DND-41 (cell line): Measurements from ENCODE around the gene ADCY4.

Experiments used
- ATAC-seq: fragments of 200-7000 bp; cut with Tn5 transposase; 3 replicates; pipeline ENCODE4 v1.9.1; 2021; ENCODE audit warnings: low read depth; ENCODE audit not compliant: insufficient read depth
- DNase-seq: peaks from one replicate; pipeline ENCODE4 v3.0.0-alpha.2; 2020
- H2AFZ ChIP-seq: 2 replicates; pipeline ENCODE4 v1.6.0; 2012; ENCODE audit warnings: low read depth, low read length
- H3K27ac ChIP-seq: 2 replicates; pipeline ENCODE4 v1.5.1; 2012; ENCODE audit warnings: low read length, inconsistent platforms
- H3K27me3 ChIP-seq: fragments of 200-600 bp; sonication (generic); 2 replicates; pipeline ENCODE4 v1.6.0; 2012; ENCODE audit warnings: low read length, mild to moderate bottlenecking, inconsistent platforms; ENCODE audit not compliant: insufficient read depth, poor library complexity
- H3K36me3 ChIP-seq: 2 replicates; pipeline ENCODE4 v1.5.1; 2012; ENCODE audit warnings: low read length, inconsistent platforms; ENCODE audit not compliant: insufficient read depth
- H3K4me1 ChIP-seq: 2 replicates; pipeline ENCODE4 v1.5.1; 2012; ENCODE audit warnings: mild to moderate bottlenecking, low read length; ENCODE audit not compliant: insufficient read depth
- H3K4me2 ChIP-seq: 2 replicates; pipeline ENCODE4 v1.6.0; 2012; ENCODE audit warnings: mild to moderate bottlenecking, moderate library complexity, low read length, inconsistent platforms; ENCODE audit not compliant: insufficient read depth
- H3K4me3 ChIP-seq, 2 experiments: fragments of 200-600 bp in 1 of 2; shearing (Covaris generic) in 1 of 2; 2 replicates each; pipeline ENCODE4 v1.5.1; 2012 to 2016; ENCODE audit warnings: inconsistent platforms in 2 of 2, low read length in 2 of 2, mild to moderate bottlenecking in 2 of 2, low read depth in 1 of 2, moderate library complexity in 1 of 2
- H3K79me2 ChIP-seq: 2 replicates; pipeline ENCODE4 v1.6.0; 2012; ENCODE audit warnings: low read length, inconsistent platforms; ENCODE audit not compliant: insufficient read depth
- H3K9ac ChIP-seq: 2 replicates; pipeline ENCODE4 v1.6.0; 2012; ENCODE audit warnings: low read depth, mild to moderate bottlenecking, inconsistent platforms, low read length, moderate library complexity
- H3K9me3 ChIP-seq: 2 replicates; pipeline ENCODE4 v1.5.1; 2012; ENCODE audit warnings: low read length, moderate library complexity, mild to moderate bottlenecking, inconsistent platforms; ENCODE audit not compliant: insufficient read depth, severe bottlenecking
- H4K20me1 ChIP-seq: 2 replicates; pipeline ENCODE4 v1.6.0; 2012; ENCODE audit warnings: low read length; ENCODE audit not compliant: insufficient read depth
- CTCF ChIP-seq: IDR thresholded peaks from 2 replicates; pipeline ENCODE4 v1.5.1; 2012; ENCODE audit warnings: borderline replicate concordance, low read length, moderate library complexity, mild to moderate bottlenecking; ENCODE audit not compliant: poor library complexity, severe bottlenecking; ENCODE audit errors: extremely low read depth
- EZH2 ChIP-seq: IDR thresholded peaks from 3 replicates; pipeline ENCODE4 v1.6.1; 2012; ENCODE audit warnings: borderline replicate concordance, low read depth, mild to moderate bottlenecking, moderate library complexity, low read length, inconsistent platforms; ENCODE audit not compliant: severe bottlenecking

Gene ADCY4

GRCh38 chr14:24369463-24369862, 34.6 kb upstream of the ADCY4 start:
- no peak for TF ChIP-seq EZH2
- TF ChIP-seq CTCF: no peak
- DNase-seq (no peak), ATAC-seq (no peak)
- no peak overlapping the region for H2AFZ ChIP-seq
- no peaks in the 10 kb centered on the region for H3K36me3 ChIP-seq
- H3K27ac ChIP-seq: no peak overlapping the region
- no peak overlapping the region for H3K4me3 ChIP-seq
- H3K4me2 ChIP-seq: no peak overlapping the region
- no peak overlapping the region for H3K9ac ChIP-seq
- no peaks in the 10 kb centered on the region for H4K20me1 ChIP-seq
- H3K9me3 ChIP-seq: no peaks in the 10 kb centered on the region
- no peaks in the 10 kb centered on the region for H3K79me2 ChIP-seq
- H3K4me1 ChIP-seq: no peaks in the 10 kb centered on the region
- peaks cover 55% of the 10 kb centered on the region for H3K27me3 ChIP-seq

- Histone ChIP-seq H4K20me1 (no peaks in the 10 kb centered on the region), H3K27me3 (peaks cover 55% of the 10 kb centered on the region), H3K4me2 (no peak overlapping the region; the same call in 1 of the 2 replicates), H3K27ac (no peak overlapping the region), H2AFZ (no peak overlapping the region), H3K4me1 (no peaks in the 10 kb centered on the region), H3K36me3 (no peaks in the 10 kb centered on the region), H3K9ac (no peak overlapping the region), H3K9me3 (no peaks in the 10 kb centered on the region), H3K4me3 (no peak overlapping the region), H3K79me2 (no peaks in the 10 kb centered on the region)
- no peak for TF ChIP-seq EZH2
- DNase-seq: peak; percentile 27
- peak; percentile 60; the same call in 2 of the 3 replicates for ATAC-seq
Measured at GRCh38 chr14:24368562-24369252, 33.8 kb upstream of the ADCY4 start.

GRCh38 chr14:24368212-24368561, 33.3 kb upstream of the ADCY4 start:
- Histone ChIP-seq H3K36me3 (no peaks in the 10 kb centered on the region), H3K4me2 (no peak overlapping the region; the same call in 1 of the 2 replicates), H3K79me2 (no peaks in the 10 kb centered on the region), H2AFZ (no peak overlapping the region), H3K4me3 (no peak overlapping the region), H3K9me3 (no peaks in the 10 kb centered on the region), H3K4me1 (no peaks in the 10 kb centered on the region), H3K9ac (no peak overlapping the region), H3K27me3 (peaks cover 55% of the 10 kb centered on the region), H3K27ac (no peak overlapping the region), H4K20me1 (no peaks in the 10 kb centered on the region)
- TF ChIP-seq EZH2 (peak; percentile 23), CTCF (no peak)
- DNase-seq: no peak
- no peak for ATAC-seq

GRCh38 chr14:24367514-24368211, 32.8 kb upstream of the ADCY4 start, which contains the start of gene NFATC4:
Gene NFATC4 (plus strand): TSS chr14:24368184. CDS start chr14:24368341, 157 bp downstream.
- H3K4me3 ChIP-seq: no peak within 1 kb of the TSS
- H3K27me3 ChIP-seq: peaks cover 55% of the 10 kb centered on the region
- no peak for ATAC-seq
- no peak within 1 kb of the TSS for H3K27ac ChIP-seq
- H4K20me1 ChIP-seq: no peaks in the 10 kb centered on the region
- no peak for TF ChIP-seq EZH2
- H3K36me3 ChIP-seq: no peaks in the 10 kb centered on the region
- DNase-seq: no peak
- no peak within 1 kb of the TSS; the same call in 1 of the 2 replicates for H3K4me2 ChIP-seq
- no peak within 1 kb of the TSS for H3K9ac ChIP-seq
- H3K4me1 ChIP-seq: no peaks in the 10 kb centered on the region
- no peak within 1 kb of the TSS for H2AFZ ChIP-seq
- H3K9me3 ChIP-seq: no peaks in the 10 kb centered on the region
- H3K79me2 ChIP-seq: no peaks in the 10 kb centered on the region
